HG03097 (cell line): ENCODE data around the gene ADAMTSL1.

Experiments used
- ATAC-seq: cut with Tn5 transposase; IDR thresholded peaks from one replicate; pipeline ENCODE4 v1.9.1; 2021; ENCODE audit not compliant: unreplicated experiment, low FRiP score

Gene ADAMTSL1

GRCh38 chr9:18545636-18546360 lies 71.8 kb downstream of the ADAMTSL1 start:
- ATAC-seq, result no peak

GRCh38 chr9:18548456-18548855 lies 74.5 kb downstream of the ADAMTSL1 start:
- no peak for ATAC-seq

GRCh38 chr9:18549772-18550171 lies 75.8 kb downstream of the ADAMTSL1 start:
- ATAC-seq, result no peak

GRCh38 chr9:18550286-18550685 lies 76.3 kb downstream of the ADAMTSL1 start:
- ATAC-seq, result no peak

GRCh38 chr9:18554244-18554643 lies 80.3 kb downstream of the ADAMTSL1 start:
- ATAC-seq, result no peak

- ATAC-seq, result no peak
Measured at GRCh38 chr9:18555105-18555883, 81.3 kb downstream of the ADAMTSL1 start.

GRCh38 chr9:18564018-18564880 lies 90.3 kb downstream of the ADAMTSL1 start:
- no peak for ATAC-seq

- no peak for ATAC-seq
Measured at GRCh38 chr9:18566121-18566520, 92.2 kb downstream of the ADAMTSL1 start.

- ATAC-seq, result no peak
Measured at GRCh38 chr9:18568973-18569372, 95.0 kb downstream of the ADAMTSL1 start.

GRCh38 chr9:18569941-18570630 lies 96.1 kb downstream of the ADAMTSL1 start:
- no peak for ATAC-seq

- no peak for ATAC-seq
Measured at GRCh38 chr9:18573021-18573556, 99.1 kb downstream of the ADAMTSL1 start.

- ATAC-seq, result no peak
Measured at GRCh38 chr9:18575686-18576085, 101.7 kb downstream of the ADAMTSL1 start.

GRCh38 chr9:18579536-18579935 lies 105.6 kb downstream of the ADAMTSL1 start:
- ATAC-seq, result no peak

GRCh38 chr9:18580151-18580550 lies 106.2 kb downstream of the ADAMTSL1 start:
- no peak for ATAC-seq

- no peak for ATAC-seq
Measured at GRCh38 chr9:18585996-18586395, 112.0 kb downstream of the ADAMTSL1 start.

GRCh38 chr9:18588002-18588401 lies 114.0 kb downstream of the ADAMTSL1 start:
- ATAC-seq, result no peak

GRCh38 chr9:18591261-18591660 lies 117.3 kb downstream of the ADAMTSL1 start:
- no peak for ATAC-seq

- no peak for ATAC-seq
Measured at GRCh38 chr9:18594837-18595236, 120.9 kb downstream of the ADAMTSL1 start.

- ATAC-seq, result no peak
Measured at GRCh38 chr9:18595597-18595996, 121.6 kb downstream of the ADAMTSL1 start.

- no peak for ATAC-seq
Measured at GRCh38 chr9:18596920-18597319, 123.0 kb downstream of the ADAMTSL1 start.
